NCI-H1048 (cell line): ENCODE measurements around the gene RPL18.
"Not testable (repeated sequence)": the region's sequence is repeated elsewhere in the genome, so short reads cannot be mapped to it uniquely, and the experiment has no call there.

ENCODE experiments used
- DNase-seq: peaks from one replicate; lab custom pipeline; 2025; lab: John Stamatoyannopoulos, UW

RPL18 gene

DNA sequence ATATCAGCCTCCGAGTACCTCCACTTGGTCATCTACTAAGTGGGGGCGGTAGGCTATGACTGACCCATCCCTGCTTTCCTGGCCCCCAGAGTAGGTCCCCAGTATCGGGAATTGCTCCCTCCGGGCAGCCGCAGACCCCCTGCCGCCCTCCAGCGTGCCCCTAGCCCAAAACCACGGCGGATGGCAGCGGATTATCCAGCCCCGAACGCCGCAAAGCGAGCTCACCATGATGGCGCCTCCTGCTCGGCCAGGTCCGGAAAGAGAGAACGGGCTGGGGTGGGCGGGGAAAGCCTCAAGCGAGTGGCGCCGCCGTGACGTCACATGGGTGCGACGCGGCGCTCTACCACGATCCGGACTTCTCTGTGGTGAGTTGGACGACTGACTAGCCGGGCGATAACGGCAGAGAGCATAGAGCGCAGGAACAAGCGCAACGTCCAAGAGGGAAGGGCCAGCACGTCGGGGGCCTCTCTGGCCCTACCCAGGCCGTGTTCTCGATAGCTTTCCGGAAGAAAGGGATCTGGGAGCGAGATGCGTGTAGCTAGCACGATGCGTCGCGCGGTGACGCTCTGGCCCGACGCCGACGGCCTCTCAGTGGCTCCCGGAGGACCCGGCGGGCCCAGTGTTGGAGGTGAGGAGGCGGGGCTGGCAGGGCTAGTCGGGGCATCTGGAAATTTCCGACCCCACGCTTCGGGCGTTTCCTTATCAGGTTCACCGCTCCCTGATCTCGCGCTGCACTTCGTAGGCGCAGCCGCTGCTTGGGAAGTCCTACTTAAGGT, at the start of gene RPL18, which contains the start of gene SPHK2:
RPL18 (minus strand) TSS at position 263 of the 776 bp plus-strand sequence; CDS start at position 228, 35 bp downstream.
SPHK2 (plus strand) TSS at position 591 of the 776 bp plus-strand sequence. CDS start 1,009 bp downstream, outside the sequence.
- DNase-seq: peak; percentile 94

DNA sequence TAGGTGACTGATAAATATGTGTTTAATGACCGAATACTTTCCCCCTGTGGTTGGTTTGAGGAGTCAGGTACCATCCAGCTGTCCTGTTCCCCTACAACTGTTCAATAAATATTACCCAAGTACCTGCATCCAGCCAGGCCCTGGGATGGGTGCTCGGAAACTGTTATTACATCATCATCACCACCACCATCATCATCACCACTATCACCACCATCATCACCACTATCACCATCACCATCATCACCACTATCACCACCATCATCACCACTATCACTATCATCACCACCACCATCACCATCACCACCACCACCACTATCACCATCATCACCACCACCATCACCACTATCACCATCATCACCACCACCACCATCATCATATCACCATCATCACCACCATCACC, 49.8 kb upstream of the RPL18 start:
- no peak for DNase-seq

DNA sequence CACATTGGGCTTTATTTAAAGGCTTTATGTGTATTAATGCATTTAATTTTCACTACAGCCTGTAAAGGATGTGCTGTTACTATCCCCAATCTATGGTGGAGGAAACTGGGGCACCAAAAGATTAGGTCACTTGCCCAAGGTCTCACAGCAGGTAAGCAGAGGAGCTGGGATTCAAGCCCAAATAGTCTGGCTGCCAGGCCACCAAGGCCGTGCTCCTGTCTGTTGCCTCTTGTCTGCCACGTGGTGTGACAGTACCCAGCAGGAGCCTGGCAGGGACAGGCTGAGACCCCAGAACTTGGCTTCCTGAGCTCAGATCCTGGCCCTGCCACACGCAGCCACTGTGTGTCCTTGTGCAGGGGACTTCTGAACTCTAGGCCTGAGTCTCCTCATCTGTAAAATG, 49.4 kb upstream of the RPL18 start:
- DNase-seq: no peak

DNA sequence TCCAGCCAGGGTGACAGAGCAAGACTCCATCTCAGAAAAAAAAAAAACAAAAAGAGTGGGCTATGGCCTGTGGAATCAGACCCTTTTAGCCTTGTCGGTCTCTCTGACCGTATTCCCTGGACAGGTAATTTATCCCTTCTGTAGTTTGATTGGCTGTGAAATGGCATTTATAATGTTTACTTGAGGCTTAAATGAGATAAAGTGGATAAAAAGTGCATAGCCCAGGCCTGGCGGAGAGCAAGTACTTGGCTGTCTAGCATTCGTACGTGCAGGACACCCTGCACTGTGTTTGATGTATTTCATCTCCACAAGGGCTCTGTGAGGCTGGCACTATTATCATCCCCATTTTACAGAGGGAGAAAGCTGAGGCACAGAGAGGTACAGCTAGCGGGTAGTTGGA, 46.8 kb upstream of the RPL18 start:
- no peak for DNase-seq

DNA sequence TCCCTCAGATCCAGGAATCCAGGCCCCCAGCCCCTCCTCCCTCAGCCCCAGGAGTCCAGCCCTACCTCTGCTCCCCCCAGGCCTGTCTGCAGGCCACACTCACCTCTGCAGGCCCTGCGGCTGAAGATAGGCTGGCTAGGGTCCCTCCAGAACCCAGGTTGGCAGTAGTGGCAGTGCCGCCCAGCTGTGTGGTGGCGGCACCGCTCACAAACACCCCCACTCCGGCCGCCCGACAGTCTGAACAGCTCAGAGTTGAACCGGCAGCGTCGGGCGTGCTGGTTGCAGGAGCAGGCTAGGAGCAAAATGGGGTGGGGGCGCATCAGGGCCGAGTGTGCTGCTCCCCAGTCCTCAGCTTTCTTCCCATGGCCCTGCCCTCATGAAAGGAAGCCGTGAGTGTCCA, 45.5 kb upstream of the RPL18 start:
- DNase-seq: no peak

DNA sequence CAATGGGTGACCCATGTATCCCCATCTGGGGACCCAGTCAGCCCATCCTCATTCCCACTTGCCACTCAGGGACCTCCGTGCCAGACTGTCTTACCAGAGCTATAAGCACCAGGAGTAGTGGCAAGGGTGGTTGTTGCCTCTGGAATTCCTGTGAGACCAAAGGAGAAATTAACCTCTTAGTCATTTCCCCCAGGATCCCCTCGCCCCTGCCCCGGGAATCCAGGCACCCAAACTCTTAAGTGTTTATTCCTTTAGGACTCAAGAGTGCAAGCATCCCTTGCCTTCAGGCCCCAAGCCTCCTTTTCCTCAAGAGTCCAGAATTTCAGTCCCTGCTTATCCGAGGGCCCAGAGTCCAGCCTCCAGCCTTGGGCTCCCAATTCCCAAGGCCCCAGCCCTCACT, 44.7 kb upstream of the RPL18 start:
- DNase-seq: no peak

DNA sequence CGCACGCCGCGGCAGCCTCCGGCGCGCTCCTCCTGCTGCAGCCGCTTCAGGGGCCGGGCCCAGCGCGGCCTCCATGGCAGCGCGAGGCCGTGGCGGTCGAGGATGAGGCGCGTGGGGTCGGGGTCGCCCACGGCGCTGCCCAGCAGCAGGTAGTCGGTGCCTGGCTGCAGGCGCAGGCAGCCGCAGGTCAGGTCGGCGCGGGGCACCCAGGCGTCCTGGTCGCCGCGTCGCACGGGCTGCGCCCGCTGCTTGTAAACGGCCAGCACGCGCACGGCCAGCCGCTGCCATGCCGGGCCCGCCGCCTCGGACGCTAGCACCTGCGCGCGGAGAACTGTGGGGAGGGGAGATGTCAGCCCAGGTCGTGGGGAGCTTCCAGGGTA, 42.7 kb upstream of the RPL18 start:
- no peak for DNase-seq

DNA sequence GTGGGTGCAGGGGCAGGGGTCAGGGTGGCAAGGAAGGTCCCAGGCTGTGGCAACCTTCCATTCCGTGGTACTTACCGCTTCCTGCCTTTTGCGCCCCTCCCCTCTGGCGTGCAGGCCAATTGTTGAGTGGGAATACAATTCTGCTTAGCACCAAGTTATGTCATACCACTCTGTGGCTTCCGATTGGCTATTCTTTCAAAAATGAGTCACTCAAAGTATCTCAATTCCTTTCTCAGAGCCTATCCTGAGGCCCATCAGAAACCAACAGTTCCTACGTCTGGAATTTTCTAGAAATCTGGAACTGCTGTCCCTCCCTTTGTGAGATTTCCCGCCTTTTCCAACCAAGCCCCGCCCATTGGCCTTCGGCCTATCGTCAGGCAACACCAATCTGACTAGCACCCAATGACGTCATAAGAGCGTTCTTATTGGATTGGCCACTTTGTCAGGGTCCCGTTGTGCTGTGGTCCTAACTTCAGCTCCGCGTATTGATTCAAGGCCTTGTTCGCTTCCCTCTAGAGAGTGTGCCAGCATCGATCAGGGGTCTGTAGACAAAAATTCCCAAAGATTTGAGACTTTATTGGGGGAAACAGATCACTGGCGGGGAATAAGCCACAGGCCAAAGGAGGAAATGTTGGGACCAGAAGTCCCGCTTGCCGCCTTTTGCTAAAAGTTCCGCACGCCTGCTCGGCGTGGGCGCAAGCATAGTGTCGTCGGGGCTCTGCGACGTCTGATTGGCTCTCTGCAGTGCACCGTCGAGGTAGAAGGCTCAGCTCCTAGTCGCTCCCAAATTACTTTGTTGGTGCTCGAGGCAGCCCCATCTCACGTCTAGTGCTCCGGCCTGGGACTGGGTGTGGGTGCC, 42.1 kb upstream of the RPL18 start:
- peak; percentile 91 for DNase-seq

DNA sequence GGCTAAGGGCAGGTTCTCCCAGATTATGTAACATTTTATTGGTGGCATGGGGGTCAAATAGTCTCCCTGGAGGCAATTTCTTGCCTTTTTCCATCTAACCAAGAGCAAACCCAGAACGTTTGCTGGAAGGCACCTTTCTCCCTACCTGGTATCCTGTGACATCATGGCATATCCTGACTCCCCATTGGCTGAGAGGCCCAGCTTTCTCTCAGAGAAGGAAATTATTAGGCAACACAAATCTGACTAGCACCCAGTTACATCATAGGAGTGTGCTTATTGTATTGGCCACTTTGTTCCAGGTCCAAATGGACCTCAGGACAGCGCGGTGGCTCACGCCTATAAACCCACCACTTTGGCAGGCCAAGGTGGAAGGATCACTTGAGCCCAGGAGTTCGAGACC, 40.8 kb upstream of the RPL18 start:
- no peak for DNase-seq

DNA sequence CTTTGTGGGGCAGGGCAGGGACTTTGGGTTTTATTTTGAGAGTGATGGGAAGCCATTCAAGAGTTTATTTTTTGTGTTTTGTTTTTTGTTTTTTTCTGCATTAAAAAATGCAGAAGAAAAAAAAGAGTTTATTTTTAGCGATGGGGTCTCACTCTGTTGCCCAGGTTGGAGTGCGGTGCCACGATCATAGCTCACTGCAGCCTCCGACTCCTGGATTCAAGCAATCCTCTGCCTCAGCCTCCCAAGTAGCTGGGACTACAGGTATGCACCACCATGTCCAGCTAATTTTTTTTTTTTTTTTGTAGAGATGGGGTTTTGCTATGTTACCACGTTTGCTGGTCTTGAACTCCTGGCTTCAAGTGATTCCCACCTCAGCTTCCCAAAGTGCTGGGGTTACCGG, 39.5 kb upstream of the RPL18 start:
- DNase-seq: no peak

DNA sequence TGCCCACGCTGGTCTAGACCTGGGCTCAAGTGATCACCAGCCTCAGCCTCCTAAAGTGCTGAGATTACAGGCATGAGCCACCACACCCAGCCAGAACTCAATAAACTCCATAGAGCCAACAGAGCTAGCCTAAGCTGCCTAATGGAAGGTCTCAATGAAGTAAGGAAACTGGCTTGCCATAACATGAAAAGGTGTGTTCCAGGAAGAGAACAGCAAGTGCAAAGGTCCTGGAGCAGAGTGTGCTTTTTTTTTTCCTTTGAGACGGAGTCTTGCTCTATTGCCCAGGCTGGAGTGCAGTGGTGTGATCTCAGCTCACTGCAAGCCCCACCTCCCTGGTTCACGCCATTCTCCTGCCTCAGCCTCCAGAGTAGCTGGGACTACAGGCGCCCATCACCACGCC, 38.9 kb upstream of the RPL18 start:
- DNase-seq: not testable (repeated sequence)

DNA sequence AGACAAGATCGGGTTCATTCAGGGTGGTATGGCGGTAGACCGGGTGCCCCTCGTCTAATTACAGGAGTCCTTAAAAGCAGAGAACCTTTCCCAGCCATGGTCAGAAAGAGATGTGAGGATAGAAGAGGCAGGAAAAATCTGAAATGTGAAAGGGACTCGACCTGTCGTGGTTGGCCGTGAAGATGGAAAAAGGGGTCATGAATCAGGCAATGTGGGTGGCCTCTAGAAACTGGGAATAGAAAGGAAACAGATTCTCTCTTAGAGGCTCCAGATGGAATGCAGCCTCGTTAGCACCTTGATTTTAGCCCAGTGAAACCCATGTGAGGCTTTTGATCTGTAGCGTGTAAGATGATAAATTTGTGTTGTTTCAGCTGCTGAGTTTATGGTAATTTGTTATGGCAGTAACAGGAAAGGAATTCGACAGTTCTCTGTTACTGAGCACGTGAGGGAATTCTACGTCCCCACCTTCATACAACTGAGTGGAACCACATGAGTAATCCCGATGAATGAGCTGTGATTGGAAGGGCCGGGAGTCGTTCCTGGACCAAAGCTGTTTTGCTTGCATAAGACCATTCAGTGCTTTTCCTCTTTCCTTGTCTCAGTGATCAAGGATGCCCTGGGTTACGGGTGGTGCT, 38.0 kb upstream of the RPL18 start:
- no peak for DNase-seq

DNA sequence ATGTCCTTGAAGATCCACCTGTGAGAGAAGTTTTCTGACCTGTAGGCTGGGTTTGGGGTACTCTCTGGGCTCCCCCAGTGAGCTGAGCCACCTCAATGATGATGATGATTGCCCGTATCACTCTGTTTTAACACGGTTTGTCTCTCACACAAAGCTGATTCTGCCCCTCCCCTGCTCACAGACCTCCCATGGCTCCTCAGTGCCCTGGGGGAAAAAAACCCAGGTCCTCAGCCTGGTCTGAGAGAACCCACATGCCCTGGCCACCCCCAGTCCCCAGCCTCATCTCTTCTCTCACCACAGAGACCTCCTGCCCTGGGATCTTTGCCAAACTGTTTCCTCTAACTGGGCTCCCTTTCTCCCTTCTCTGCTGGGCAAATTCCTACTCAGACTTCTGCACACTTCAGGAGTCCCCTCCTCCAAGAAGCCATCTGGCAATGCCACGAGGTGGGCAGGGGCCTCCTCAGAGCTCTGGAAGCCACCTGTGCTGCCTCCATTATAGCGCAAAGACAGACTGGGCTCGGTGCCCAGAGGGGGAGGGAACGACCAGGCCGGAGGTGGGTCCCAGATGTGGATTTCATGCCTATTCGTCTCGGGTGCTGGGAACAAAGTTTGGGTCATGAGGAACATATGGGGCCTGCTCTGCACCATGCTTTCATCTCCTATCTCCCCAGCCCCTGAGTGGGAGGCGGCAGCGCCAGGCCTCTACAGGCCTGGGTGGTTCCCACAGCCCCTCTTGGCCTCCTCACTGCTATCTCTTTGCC, 35.5 kb upstream of the RPL18 start:
- DNase-seq: no peak

DNA sequence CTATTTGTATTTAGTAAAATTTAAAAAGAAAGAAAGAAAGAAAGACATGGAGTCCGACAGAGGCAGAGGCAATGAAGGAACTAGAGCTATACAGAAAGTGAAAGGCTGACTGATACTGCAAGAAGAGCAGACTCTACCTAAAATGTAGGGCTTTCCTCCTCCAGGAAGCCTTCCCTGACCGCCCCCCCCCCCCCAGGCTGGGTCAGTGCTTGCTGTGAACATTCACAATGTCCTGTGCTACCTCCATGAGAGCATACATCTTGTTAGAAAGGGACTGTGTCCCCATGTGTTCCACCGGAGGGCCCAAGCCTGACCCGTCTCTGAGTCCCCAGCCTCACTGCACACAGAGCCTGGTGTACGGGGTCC, 32.7 kb upstream of the RPL18 start:
- DNase-seq: no peak

DNA sequence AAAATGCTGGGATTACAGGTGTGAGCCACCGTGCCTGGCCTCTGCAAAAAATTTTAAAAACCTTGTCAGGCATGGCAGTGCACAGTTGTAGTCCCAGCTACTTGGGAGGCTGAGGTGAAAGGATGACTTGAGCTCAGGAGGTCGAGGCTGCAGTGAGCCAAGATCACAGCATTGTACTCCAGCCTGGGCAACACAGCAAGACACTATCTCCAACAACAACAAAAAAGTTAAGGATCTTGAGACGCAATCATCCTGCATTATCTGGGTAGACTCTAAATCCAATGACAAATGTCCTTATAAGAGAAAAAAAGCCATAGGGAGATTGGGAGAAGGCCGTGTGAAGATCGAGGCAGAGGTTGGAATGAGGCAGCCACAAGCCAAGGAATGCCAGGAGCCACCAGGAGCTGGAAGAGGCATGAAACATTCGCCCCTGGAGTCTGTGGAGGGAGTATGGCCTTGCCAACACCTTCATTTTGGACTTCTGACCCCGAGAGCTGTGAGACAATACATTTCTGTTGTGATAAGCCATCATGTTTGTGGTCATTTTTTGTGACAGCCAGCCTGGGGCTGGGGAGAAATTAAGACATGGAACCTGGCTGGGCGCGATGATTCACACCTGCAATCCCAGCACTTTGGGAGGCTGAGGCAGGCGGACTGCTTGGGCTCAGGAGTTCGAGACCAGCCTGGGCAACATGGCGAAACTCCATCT, 32.1 kb upstream of the RPL18 start:
- DNase-seq: no peak

DNA sequence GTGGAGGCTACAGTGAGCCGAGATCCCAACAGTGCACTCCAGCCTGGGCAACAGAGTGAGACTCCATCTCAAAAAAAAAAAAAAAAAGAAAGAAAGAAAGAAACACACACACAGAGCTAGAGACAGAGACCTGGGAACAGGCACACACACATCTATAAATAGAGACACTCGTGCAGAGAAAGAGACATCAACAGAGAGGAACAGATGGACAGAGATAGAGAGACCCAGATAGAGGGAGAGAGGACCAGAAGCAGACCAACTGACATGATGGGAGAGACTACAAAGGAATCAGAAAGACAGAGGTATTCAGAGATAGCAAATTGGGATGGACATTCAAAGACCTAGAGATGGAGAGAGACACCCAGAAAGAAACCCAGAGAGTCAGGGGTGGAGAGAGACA, 29.2 kb upstream of the RPL18 start:
- DNase-seq: no peak

DNA sequence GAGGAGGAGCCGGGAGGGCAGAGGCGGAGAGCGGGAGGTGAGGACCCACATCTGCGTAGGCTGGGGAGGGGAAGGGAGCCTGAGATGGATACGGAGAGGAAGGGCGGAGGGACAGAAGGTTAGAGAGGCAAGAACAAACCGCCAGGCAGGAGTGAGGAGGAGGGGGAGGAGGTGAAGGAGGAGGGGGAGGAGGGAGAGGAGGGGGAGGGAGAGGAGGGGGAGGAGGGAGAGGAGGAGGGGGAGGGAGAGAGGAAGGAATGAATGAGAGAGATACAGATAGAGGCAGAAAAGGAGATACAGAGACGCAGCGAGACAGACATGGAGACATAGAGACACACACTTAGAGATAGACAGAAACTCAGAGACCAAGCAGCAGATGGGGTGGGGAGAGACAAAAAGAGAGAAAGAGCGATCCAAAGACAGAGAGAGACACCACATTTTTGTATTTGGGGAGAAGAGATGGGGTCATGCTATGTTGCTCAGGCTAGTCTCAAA, 27.8 kb upstream of the RPL18 start:
- peak; percentile 68 for DNase-seq

DNA sequence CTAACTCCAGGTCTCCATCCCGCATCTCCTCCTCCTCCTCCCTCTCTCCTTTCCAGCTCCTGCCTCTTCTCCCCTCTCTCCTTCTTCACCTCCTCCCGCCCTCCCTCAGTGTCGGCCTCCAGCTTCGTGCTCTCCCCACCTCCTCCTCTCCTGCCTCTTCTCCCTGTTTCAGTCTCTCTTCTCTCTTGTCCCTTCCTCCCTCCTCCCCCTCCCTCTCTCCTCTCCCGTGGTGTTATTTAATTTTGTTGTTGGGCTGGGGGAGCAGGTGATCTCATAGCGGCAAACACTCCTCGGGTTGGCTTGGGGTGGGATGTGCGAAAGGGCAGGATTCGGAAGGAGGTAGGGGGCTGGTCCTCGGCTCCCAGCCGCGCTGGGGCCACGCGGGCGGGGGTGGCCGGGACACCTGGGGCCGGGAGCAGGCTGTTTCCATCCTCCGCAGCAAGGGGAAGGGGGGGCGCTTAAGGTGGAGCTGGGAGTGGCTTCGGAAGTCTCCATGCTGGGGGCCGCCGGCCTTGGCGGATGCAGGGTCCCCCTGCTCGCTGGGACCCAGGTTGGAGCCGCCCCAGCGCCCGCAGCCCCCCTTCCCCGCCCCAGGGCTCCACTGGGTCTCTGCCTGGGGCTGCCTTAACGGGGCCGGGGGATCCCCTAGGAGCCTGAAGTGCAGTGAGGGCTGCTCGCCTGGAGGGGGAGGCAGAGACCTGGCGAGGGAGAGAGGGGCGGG, 27.2 kb upstream of the RPL18 start, which contains the start of gene CA11:
CA11 (minus strand) TSS at position 187 of the 721 bp plus-strand sequence. CDS start 555 bp downstream, outside the sequence.
- DNase-seq: no peak

DNA sequence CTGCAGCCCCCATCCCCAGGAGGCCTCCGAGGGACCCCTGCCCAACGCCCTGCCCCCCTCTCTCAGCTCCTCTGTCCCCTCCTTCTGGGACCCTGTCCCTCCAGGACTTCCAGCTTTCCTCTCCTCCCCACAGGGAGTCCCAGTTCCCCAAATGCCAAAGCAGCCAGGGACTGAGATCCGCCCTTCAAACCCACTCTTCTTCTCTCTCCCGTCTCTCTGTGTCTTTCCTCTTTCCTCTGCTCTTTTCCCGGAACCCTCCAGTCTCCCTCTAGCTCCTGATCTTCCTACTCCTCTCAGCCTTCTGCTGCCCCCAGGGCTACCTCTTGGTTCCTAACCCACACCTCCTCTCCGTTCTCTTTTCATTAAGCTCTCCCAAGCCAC, 26.6 kb upstream of the RPL18 start:
- DNase-seq: no peak

DNA sequence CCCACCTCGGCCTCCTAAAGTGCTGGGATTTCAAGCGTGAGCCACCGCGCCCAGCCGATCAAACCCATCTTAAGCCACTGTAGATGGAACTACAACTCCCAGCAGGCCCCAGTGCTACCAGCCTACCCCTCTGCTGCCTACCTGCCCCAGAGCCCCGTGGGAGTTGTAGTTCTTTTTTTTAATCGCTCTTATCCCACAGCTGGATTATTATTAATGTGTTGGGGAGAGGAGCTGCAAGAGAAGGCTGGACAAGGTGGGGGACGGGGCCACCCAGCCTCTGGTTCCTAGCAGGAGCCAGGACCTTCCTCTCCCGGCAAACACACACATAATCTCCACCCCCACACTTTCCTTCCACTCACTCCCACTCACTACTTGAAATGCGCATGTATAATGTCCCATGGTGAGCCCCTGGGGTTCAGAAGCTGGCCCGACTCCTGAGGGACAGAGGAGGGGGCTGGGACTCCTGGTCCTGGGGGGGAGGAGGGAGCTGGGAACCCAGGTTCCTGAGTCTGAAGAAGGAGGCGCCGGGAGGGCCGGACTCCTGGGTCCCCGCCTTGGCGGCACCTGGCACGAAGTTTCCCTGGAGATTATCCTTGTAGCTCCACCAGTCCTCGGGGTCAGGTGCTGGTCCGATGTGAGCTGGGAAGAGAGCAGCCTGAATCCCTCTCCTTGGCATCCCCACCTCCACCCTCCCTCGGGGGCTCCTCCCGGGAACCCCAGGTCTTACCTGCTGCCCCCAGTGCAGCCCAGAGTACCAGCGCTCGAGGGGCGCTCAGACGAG, 26.1 kb upstream of the RPL18 start:
- no peak for DNase-seq
